Measurements from ENCODE around the gene MAPK14. TPM values are rescaled to one million over a fixed set of nuclear protein-coding genes. Genes with fewer than 3 reads are reported as not detected.

MAPK14 gene
- total RNA-seq, 1 donor from 2014 or later: 37.3 TPM

GRCh38 chr6:36064770-36065396, 37.3 kb downstream of the MAPK14 start:
- no peak for DNase-seq (ENCODE audit: low spot score in 2 of 2)
- Histone ChIP-seq H3K36me3 (peaks cover 5 to 8% of the 10 kb centered on the region in 2 donors), H3K4me1 (peaks cover 6 to 20% of the 10 kb centered on the region in 2 donors), H3K27me3 (no peaks in the 10 kb centered on the region), H3K4me3 (no peak overlapping the region), H3K9me3 (no peaks in the 10 kb centered on the region), H3K27ac (no peak overlapping the region)
- intact Hi-C loops (cut with DNase I): no loop called here
- no peak for TF ChIP-seq CTCF (IDR thresholded peaks at IDR 0.05)

- Histone ChIP-seq H3K27ac (no peak overlapping the region), H3K9me3 (no peaks in the 10 kb centered on the region), H3K27me3 (no peaks in the 10 kb centered on the region), H3K4me1 (peaks cover 6 to 20% of the 10 kb centered on the region in 2 donors), H3K36me3 (no peaks in the 10 kb centered on the region), H3K4me3 (no peak overlapping the region)
- DNase-seq (ENCODE audit: low spot score in 2 of 2): no peak
- intact Hi-C loops (cut with DNase I): no loop called here
- no peak for TF ChIP-seq CTCF (IDR thresholded peaks at IDR 0.05)
These were observed 38.3 kb downstream of the MAPK14 start for GRCh38 chr6:36065916-36066315.

GRCh38 chr6:36066817-36067216, 39.2 kb downstream of the MAPK14 start:
- intact Hi-C loops (cut with DNase I): no loop called here
- no peaks in the 10 kb centered on the region for H3K9me3 ChIP-seq
- TF ChIP-seq CTCF (IDR thresholded peaks at IDR 0.05): no peak
- no peak overlapping the region for H3K27ac ChIP-seq
- H3K36me3 ChIP-seq: no peaks in the 10 kb centered on the region
- H3K4me1 ChIP-seq: peaks cover 6 to 20% of the 10 kb centered on the region in 2 donors
- no peak overlapping the region for H3K4me3 ChIP-seq
- H3K27me3 ChIP-seq: no peaks in the 10 kb centered on the region
- DNase-seq (ENCODE audit: low spot score in 2 of 2): no peak

GRCh38 chr6:36067374-36068011, 39.9 kb downstream of the MAPK14 start:
- Histone ChIP-seq H3K4me3 (no peak overlapping the region), H3K9me3 (no peaks in the 10 kb centered on the region), H3K4me1 (peaks cover 6 to 20% of the 10 kb centered on the region in 2 donors), H3K36me3 (no peaks in the 10 kb centered on the region), H3K27ac (no peak overlapping the region), H3K27me3 (no peaks in the 10 kb centered on the region)
- DNase-seq (ENCODE audit: low spot score in 2 of 2): no peak
- intact Hi-C loops (cut with DNase I): no loop called here
- TF ChIP-seq CTCF (IDR thresholded peaks at IDR 0.05): no peak

GRCh38 chr6:36068012-36068392, 40.4 kb downstream of the MAPK14 start:
- Histone ChIP-seq H3K27me3 (no peaks in the 10 kb centered on the region), H3K4me3 (no peak overlapping the region), H3K4me1 (peaks cover 6 to 20% of the 10 kb centered on the region in 2 donors), H3K36me3 (no peaks in the 10 kb centered on the region), H3K9me3 (no peaks in the 10 kb centered on the region), H3K27ac (no peak overlapping the region)
- intact Hi-C loops (cut with DNase I): no loop called here
- no peak for TF ChIP-seq CTCF (IDR thresholded peaks at IDR 0.05)
- no peak for DNase-seq (ENCODE audit: low spot score in 2 of 2)
